ENCODE data around the gene ZC3H7A. TPM values are rescaled to one million over a fixed set of nuclear protein-coding genes. Genes with fewer than 3 reads are reported as not detected.
"Not testable (repeated sequence)": the region's sequence is repeated elsewhere in the genome, so short reads cannot be mapped to it uniquely, and the experiment has no call there.

Gene ZC3H7A
- total and polyA plus RNA-seq, 7 experiments from 2014 or later: 40.1 to 102 (median 87.1) TPM

DNA sequence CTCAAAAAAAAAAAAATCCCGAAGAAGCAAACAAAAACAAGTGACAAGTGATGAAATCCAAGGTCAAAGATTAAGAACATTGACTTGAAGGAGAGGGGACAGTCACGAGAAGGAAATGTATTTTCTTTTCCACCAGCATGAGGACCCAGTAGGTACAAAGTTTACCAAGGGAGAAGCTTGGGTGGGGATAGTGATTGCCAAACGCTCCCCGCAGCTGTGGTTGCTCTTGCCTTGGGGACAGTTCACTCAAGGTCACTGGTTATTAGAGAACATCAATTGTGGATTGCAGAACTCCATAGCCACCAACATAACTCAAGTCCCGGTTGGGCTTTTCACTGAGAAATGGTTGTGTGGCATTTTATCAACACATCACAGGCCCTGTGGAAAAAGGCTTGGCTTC is 27.3 kb upstream of the ZC3H7A start:
- no peak overlapping the region for H3K27ac ChIP-seq (ENCODE audit: low read depth, low read length)
- CTCF ChIA-PET: interaction anchor here (0.6 kb wide), 1 partner anchor 18 kb away, joined by 3 read pairs; no protein-coding TSS in a partner anchor
- no peaks in the 10 kb centered on the region for H3K36me3 Mint-ChIP-seq
- H3K4me3 Mint-ChIP-seq: no peak overlapping the region
- no peak overlapping the region for H3K4me3 ChIP-seq (ENCODE audit: low read length)
- POLR2A ChIA-PET: interaction anchor here (0.7 kb wide), 1 partner anchor 879 kb away, joined by 3 read pairs; no protein-coding TSS in a partner anchor
- DNase-seq (no peak), ATAC-seq (peak; percentile 69)
- H3K9me3 Mint-ChIP-seq: no peaks in the 10 kb centered on the region
- H3K27me3 ChIP-seq (ENCODE audit: control insufficient read depth in 2 of 2, insufficient read depth in 2 of 2, low read length in 2 of 2): no peaks in the 10 kb centered on the region
- no peaks in the 10 kb centered on the region for H3K9me3 ChIP-seq (ENCODE audit: control insufficient read depth in 2 of 3, low read length in 3 of 3)
- no peaks in the 10 kb centered on the region for H3K36me3 ChIP-seq (ENCODE audit: control insufficient read depth in 2 of 3, insufficient read depth in 3 of 3, low read length in 3 of 3)
- H3K27me3 Mint-ChIP-seq: no peaks in the 10 kb centered on the region
- H3K27ac Mint-ChIP-seq: no peak overlapping the region
- no peaks in the 10 kb centered on the region for H3K4me1 ChIP-seq (ENCODE audit: control insufficient read depth in 2 of 2, insufficient read depth in 2 of 2, low read length in 2 of 2)
- H3K4me1 Mint-ChIP-seq: peaks cover 0 to 2% (median 0%) of the 10 kb centered on the region in 7 donors
- intact Hi-C loops (cut with micrococcal nuclease): no loop called here

DNA sequence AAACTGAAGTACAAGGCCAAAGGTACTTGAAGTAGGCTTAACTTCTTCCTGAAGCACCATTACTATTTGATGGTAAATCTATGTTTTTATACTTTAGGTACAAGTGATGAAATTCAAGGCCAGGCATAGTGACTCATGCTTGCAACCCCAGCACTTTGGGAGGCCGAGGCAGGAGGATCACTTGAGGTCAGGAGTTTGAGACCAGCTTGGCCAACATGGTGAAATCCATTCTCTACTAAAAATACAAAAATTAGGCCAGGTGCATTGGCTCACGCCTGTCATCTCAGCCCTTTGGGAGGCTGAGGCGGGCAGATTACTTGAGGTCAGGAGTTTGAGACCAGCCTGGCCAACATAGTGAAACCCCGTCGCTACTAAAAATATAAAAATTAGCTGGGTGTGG is 26.6 kb upstream of the ZC3H7A start:
- H3K36me3 ChIP-seq (ENCODE audit: control insufficient read depth in 2 of 3, insufficient read depth in 3 of 3, low read length in 3 of 3); H3K9me3 Mint-ChIP-seq; H3K9me3 ChIP-seq (ENCODE audit: control insufficient read depth in 2 of 3, low read length in 3 of 3); H3K27me3 ChIP-seq (ENCODE audit: control insufficient read depth in 2 of 2, insufficient read depth in 2 of 2, low read length in 2 of 2); DNase-seq; H3K27me3 Mint-ChIP-seq; H3K4me1 ChIP-seq (ENCODE audit: control insufficient read depth in 2 of 2, insufficient read depth in 2 of 2, low read length in 2 of 2); H3K4me3 Mint-ChIP-seq; intact Hi-C loops (cut with micrococcal nuclease); CTCF ChIA-PET; H3K4me3 ChIP-seq (ENCODE audit: low read length); ATAC-seq; H3K36me3 Mint-ChIP-seq; H3K27ac ChIP-seq (ENCODE audit: low read depth, low read length); H3K4me1 Mint-ChIP-seq; H3K27ac Mint-ChIP-seq: not testable (repeated sequence)
- POLR2A ChIA-PET: interaction anchor here (0.6 kb wide), 1 partner anchor 209 kb away, joined by 3 read pairs; no protein-coding TSS in a partner anchor

DNA sequence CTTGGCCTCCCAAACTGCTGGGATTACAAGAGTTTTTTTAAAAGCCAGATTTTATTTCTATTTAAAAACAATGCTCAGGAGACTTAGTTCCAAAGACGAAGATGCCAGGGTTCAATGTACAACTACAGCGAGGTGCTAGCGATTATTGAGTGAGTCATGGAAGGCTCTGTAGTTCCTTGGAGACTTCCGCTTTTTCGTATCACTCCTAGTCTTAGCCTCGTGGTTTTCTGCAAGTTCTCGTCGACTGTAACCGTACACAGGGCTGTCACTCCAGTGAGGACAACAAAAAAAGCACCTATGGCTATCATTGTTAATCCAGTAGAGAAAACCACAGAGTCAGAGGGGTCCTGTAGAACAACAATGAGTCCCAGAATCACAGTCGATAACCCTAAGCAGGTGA is 22.7 kb upstream of the ZC3H7A start:
- ChIA-PET POLR2A (no interaction called here), CTCF (no interaction called here)
- Histone ChIP-seq H3K27ac (ENCODE audit: low read depth, low read length) (no peak overlapping the region), H3K4me1 (ENCODE audit: control insufficient read depth in 2 of 2, insufficient read depth in 2 of 2, low read length in 2 of 2) (no peaks in the 10 kb centered on the region), H3K36me3 (ENCODE audit: control insufficient read depth in 2 of 3, insufficient read depth in 3 of 3, low read length in 3 of 3) (no peaks in the 10 kb centered on the region), H3K9me3 (ENCODE audit: control insufficient read depth in 2 of 3, low read length in 3 of 3) (no peaks in the 10 kb centered on the region), H3K4me3 (ENCODE audit: low read length) (no peak overlapping the region), H3K27me3 (ENCODE audit: control insufficient read depth in 2 of 2, insufficient read depth in 2 of 2, low read length in 2 of 2) (no peaks in the 10 kb centered on the region)
- Mint-ChIP-seq H3K4me1 (peaks cover 0 to 2% (median 0%) of the 10 kb centered on the region in 7 donors), H3K27me3 (no peaks in the 10 kb centered on the region), H3K9me3 (no peaks in the 10 kb centered on the region), H3K27ac (no peak overlapping the region), H3K36me3 (no peaks in the 10 kb centered on the region), H3K4me3 (no peak overlapping the region)
- ATAC-seq: peak; percentile 71
- DNase-seq: no peak
- intact Hi-C loops (cut with micrococcal nuclease): no loop called here

DNA sequence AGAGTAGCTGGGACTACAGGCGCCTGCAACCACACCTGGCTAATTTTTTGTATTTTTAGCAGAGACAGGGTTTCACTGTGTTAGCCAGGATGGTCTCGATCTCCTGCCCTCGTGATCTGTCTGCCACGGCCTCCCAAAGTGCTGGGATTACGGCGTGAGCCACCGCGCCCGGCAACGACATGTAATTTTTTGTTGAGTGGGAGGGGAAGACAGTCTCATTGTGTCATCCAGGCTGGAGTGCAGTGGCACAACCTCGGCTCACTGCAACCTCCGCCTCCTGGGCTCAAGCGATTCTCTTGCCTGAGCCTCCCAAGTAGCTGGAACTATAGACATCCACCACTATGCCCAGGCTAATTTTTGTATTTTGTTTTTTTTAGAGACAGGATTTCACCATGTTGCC is 21.9 kb upstream of the ZC3H7A start:
- H3K36me3 ChIP-seq (ENCODE audit: control insufficient read depth in 2 of 3, insufficient read depth in 3 of 3, low read length in 3 of 3); H3K4me3 ChIP-seq (ENCODE audit: low read length); H3K36me3 Mint-ChIP-seq; H3K27me3 ChIP-seq (ENCODE audit: control insufficient read depth in 2 of 2, insufficient read depth in 2 of 2, low read length in 2 of 2); DNase-seq; H3K27ac Mint-ChIP-seq; H3K9me3 Mint-ChIP-seq; H3K4me3 Mint-ChIP-seq; H3K9me3 ChIP-seq (ENCODE audit: control insufficient read depth in 2 of 3, low read length in 3 of 3); H3K4me1 Mint-ChIP-seq; ATAC-seq; H3K27me3 Mint-ChIP-seq; intact Hi-C loops (cut with micrococcal nuclease); H3K27ac ChIP-seq (ENCODE audit: low read depth, low read length); H3K4me1 ChIP-seq (ENCODE audit: control insufficient read depth in 2 of 2, insufficient read depth in 2 of 2, low read length in 2 of 2); POLR2A ChIA-PET: not testable (repeated sequence)
- CTCF ChIA-PET: interaction anchor here (0.8 kb wide), 1 partner anchor 287 kb away, joined by 7 read pairs; no protein-coding TSS in a partner anchor

DNA sequence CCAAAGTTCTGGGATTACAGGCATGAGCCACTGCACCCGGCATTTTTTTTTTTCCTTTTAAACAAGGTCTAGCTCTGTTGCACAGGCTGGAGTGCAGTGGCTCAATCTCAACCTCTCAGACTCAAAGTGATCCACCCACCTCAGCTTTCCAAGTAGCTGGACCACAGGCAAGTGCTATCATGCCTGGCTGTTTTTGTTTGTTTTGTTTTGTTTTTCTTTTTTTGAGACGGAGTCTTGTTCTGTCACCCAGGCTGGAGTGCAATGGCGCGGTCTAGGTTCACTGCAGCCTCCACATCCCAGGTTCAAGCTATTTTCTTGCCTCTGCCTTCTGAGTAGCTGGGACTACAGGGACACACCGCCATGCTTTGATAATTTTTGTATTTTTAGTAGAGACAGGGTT is 19.1 kb upstream of the ZC3H7A start:
- DNase-seq (no peak), ATAC-seq (no peak)
- intact Hi-C loops (cut with micrococcal nuclease): no loop called here
- Mint-ChIP-seq H3K9me3 (no peaks in the 10 kb centered on the region), H3K4me3 (no peak overlapping the region), H3K4me1 (peaks cover 0 to 6% (median 3%) of the 10 kb centered on the region in 7 donors), H3K27me3 (no peaks in the 10 kb centered on the region), H3K27ac (no peak overlapping the region), H3K36me3 (no peaks in the 10 kb centered on the region)
- ChIA-PET POLR2A (interaction anchor here (0.6 kb wide), 1 partner anchor 24 kb away, joined by 3 read pairs; no protein-coding TSS in a partner anchor), CTCF (interaction anchor here (0.7 to 1.1 kb wide), 2 partner anchors 40 to 603 kb away, joined by 3 read pairs; no protein-coding TSS in a partner anchor)
- Histone ChIP-seq H3K4me1 (ENCODE audit: control insufficient read depth in 2 of 2, insufficient read depth in 2 of 2, low read length in 2 of 2) (no peaks in the 10 kb centered on the region), H3K36me3 (ENCODE audit: control insufficient read depth in 2 of 3, insufficient read depth in 3 of 3, low read length in 3 of 3) (no peaks in the 10 kb centered on the region), H3K9me3 (ENCODE audit: control insufficient read depth in 2 of 3, low read length in 3 of 3) (no peaks in the 10 kb centered on the region), H3K27ac (ENCODE audit: low read depth, low read length) (no peak overlapping the region), H3K27me3 (ENCODE audit: control insufficient read depth in 2 of 2, insufficient read depth in 2 of 2, low read length in 2 of 2) (no peaks in the 10 kb centered on the region), H3K4me3 (ENCODE audit: low read length) (no peak overlapping the region)

DNA sequence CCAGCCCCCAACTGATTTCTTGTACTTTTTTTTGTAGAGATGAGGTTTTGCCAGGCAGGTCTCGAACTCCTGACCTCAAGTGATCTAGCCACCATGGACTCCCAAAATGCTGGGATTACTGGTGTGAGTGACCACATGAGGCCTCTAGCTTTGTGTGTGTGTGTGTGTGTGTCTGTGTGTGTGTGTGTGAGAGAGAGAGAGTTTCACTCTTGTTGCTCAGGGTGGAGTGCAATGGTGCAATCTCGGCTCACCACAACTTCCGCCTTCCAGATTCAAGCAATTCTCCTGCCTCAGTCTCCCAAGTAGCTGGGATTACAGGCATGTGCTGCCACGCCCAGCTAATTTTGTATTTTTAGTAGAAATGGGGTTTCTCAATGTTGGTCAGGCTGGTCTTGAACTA is 17.7 kb upstream of the ZC3H7A start:
- H3K9me3 Mint-ChIP-seq; DNase-seq; H3K27ac Mint-ChIP-seq; H3K4me3 ChIP-seq (ENCODE audit: low read length); CTCF ChIA-PET; H3K36me3 ChIP-seq (ENCODE audit: control insufficient read depth in 2 of 3, insufficient read depth in 3 of 3, low read length in 3 of 3); POLR2A ChIA-PET; H3K4me1 ChIP-seq (ENCODE audit: control insufficient read depth in 2 of 2, insufficient read depth in 2 of 2, low read length in 2 of 2); H3K27me3 Mint-ChIP-seq; H3K27ac ChIP-seq (ENCODE audit: low read depth, low read length); H3K27me3 ChIP-seq (ENCODE audit: control insufficient read depth in 2 of 2, insufficient read depth in 2 of 2, low read length in 2 of 2); H3K36me3 Mint-ChIP-seq; H3K9me3 ChIP-seq (ENCODE audit: control insufficient read depth in 2 of 3, low read length in 3 of 3): not testable (repeated sequence)
- intact Hi-C loops (cut with micrococcal nuclease): loop anchor here in 1 of 2 donors (5.0 kb wide), 2 partner anchors 42 to 852 kb away; no protein-coding TSS in a partner anchor
- peak overlapping the region in 1 of 10 donors; percentile 7 for H3K4me3 Mint-ChIP-seq
- ATAC-seq: peak; percentile 39
- peaks cover 5 to 13% (median 9%) of the 10 kb centered on the region in 7 donors for H3K4me1 Mint-ChIP-seq

DNA sequence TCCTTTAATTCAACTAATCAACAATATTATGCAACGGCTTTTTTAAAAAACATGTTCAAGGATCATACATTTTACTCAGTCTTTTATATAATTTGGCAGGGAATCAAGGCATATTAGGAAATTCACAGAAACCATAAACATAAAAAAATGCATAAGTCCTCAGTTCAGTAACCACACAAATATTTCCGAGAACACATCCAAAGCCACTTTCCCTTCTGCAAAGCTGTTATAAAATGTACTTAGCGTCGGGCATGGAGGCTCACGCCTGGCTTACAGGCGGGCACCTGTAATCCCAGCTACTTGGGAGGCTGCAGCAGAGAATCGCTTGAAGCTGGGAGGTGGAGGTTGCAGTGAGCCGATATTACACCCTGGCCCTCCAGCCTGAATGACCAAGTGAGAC is 9.7 kb upstream of the ZC3H7A start:
- POLR2A ChIA-PET: interaction anchor here (0.6 to 0.8 kb wide), 2 partner anchors 17 to 24 kb away, joined by 3 read pairs; no protein-coding TSS in a partner anchor

More for the DNA sequence above, 9.7 kb upstream of the ZC3H7A start:
- ATAC-seq: no peak
- Histone ChIP-seq H3K27ac (ENCODE audit: low read depth, low read length) (no peak overlapping the region), H3K27me3 (ENCODE audit: control insufficient read depth in 2 of 2, insufficient read depth in 2 of 2, low read length in 2 of 2) (no peaks in the 10 kb centered on the region), H3K4me3 (ENCODE audit: low read length) (no peak overlapping the region), H3K36me3 (ENCODE audit: control insufficient read depth in 2 of 3, insufficient read depth in 3 of 3, low read length in 3 of 3) (no peaks in the 10 kb centered on the region), H3K4me1 (ENCODE audit: control insufficient read depth in 2 of 2, insufficient read depth in 2 of 2, low read length in 2 of 2) (no peaks in the 10 kb centered on the region), H3K9me3 (ENCODE audit: control insufficient read depth in 2 of 3, low read length in 3 of 3) (no peaks in the 10 kb centered on the region)
- H3K4me1 Mint-ChIP-seq: peaks cover 5 to 12% (median 11%) of the 10 kb centered on the region in 7 donors
- peaks cover 0 to 5% (median 0%) of the 10 kb centered on the region in 5 donors for H3K36me3 Mint-ChIP-seq
- DNase-seq: no peak
- no peaks in the 10 kb centered on the region for H3K27me3 Mint-ChIP-seq
- CTCF ChIA-PET: interaction anchor here (0.6 kb wide), 1 partner anchor 157 kb away, joined by 4 read pairs; no protein-coding TSS in a partner anchor
- H3K27ac Mint-ChIP-seq: no peak overlapping the region
- peaks cover 0 to 6% (median 0%) of the 10 kb centered on the region in 11 donors for H3K9me3 Mint-ChIP-seq
- H3K4me3 Mint-ChIP-seq: no peak overlapping the region
- intact Hi-C loops (cut with micrococcal nuclease): no loop called here

Data from naive thymus-derived CD4-positive, alpha-beta T cell (primary cell).